Chondrocyte (in vitro differentiated cells): ENCODE data around the gene RASL11A. TPM values are rescaled to one million over a fixed set of nuclear protein-coding genes. Genes with fewer than 3 reads are reported as not detected.

ENCODE experiments used
- DNase-seq: peaks from one replicate; pipeline ENCODE4 v3.0.0; 2021; ENCODE audit warnings: mixed read lengths, low spot score
- H3K27ac Mint-ChIP-seq: one replicate; pipeline ENCODE4 v1.8.0; 2021; ENCODE audit warnings: mild to moderate bottlenecking, moderate library complexity, mixed read lengths; ENCODE audit not compliant: unreplicated experiment
- H3K27me3 Mint-ChIP-seq: 2 replicates; pipeline ENCODE4 v1.8.0; 2021; ENCODE audit warnings: low read depth, mixed read lengths
- H3K36me3 Mint-ChIP-seq: 2 replicates; pipeline ENCODE4 v1.8.0; 2021; ENCODE audit warnings: low read depth, mixed read lengths
- H3K4me1 Mint-ChIP-seq: 2 replicates; pipeline ENCODE4 v1.8.0; 2021; ENCODE audit warnings: low read depth, mild to moderate bottlenecking, mixed read lengths
- H3K4me3 Mint-ChIP-seq: one replicate; pipeline ENCODE4 v1.8.0; 2021; ENCODE audit warnings: mild to moderate bottlenecking, moderate library complexity, mixed read lengths; ENCODE audit not compliant: unreplicated experiment
- H3K9me3 Mint-ChIP-seq: 2 replicates; pipeline ENCODE4 v1.8.0; 2021; ENCODE audit warnings: low read depth, mixed read lengths
- CTCF ChIP-seq: fragments of 200-600 bp; sonication (generic); IDR thresholded peaks from 2 replicates; pipeline ENCODE4 v1.5.0; 2021; ENCODE audit warnings: antibody characterized with exemption, mild to moderate bottlenecking, moderate library complexity
- total RNA-seq: library from RNA; stranded (reverse); gene quantifications from 3 replicates; pipeline ENCODE4 v1.2.1, GENCODE V29; 2021

RASL11A gene
- total RNA-seq, 1 donor from 2014 or later: 3.1 TPM

DNA sequence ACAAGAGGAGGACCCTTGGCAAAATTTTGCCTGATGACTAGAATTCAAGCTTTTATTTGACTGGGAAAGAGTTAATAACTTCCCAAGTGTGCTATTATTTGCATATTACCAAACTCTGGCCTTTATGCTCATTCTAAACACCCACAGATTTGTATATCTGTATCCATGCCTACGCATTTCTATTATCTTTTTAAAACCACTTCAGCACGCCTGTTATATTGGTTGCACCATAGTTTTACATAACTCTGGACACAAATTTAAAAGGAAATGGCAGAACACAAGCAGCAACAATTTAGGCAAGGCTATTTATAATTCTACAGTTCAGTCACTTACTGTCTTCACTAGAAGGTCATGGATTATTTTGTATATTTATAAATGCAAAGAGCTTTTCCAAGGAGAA, 3.7 kb upstream of the RASL11A start:
- Mint-ChIP-seq H3K9me3 (no peaks in the 10 kb centered on the region), H3K4me1 (peaks cover 23% of the 10 kb centered on the region), H3K27ac (no peak overlapping the region), H3K4me3 (no peak overlapping the region), H3K36me3 (peaks cover 7% of the 10 kb centered on the region), H3K27me3 (no peaks in the 10 kb centered on the region)
- no peak for TF ChIP-seq CTCF
- no peak for DNase-seq

GRCh38 chr13:27267596-27267995, 3.0 kb upstream of the RASL11A start:
- Mint-ChIP-seq H3K4me3 (no peak overlapping the region), H3K27ac (no peak overlapping the region), H3K4me1 (peaks cover 27% of the 10 kb centered on the region), H3K27me3 (no peaks in the 10 kb centered on the region), H3K9me3 (no peaks in the 10 kb centered on the region), H3K36me3 (peaks cover 6% of the 10 kb centered on the region)
- no peak for TF ChIP-seq CTCF
- DNase-seq: no peak

DNA sequence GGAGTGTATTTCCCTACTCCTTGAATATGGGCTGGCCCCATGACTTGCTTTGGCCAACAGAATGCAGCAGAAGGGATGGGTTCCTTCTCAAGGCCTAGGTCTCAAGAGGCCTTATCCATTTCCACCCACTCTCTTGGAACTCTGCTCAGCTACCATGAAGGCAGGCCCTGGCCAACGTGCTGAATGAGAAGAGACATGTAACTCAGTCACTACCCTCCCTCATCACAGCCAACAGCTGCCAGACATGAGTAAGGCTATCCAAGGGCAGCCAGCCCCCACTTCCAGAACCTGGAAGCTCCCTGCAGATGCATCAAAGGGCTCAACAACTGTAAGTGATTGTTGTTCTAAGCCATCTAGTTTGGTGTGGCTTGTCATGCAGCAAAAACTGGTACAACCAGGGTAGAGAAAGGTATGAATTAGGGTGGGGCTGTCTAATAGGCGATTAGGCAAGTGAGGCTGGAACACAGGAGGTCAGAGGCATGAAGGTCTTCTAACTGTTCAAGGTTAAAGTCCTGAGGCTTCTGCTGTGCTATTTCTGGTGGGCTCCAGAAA, 1.4 kb upstream of the RASL11A start:
- peaks cover 35% of the 10 kb centered on the region for H3K4me1 Mint-ChIP-seq
- no peak overlapping the region for H3K27ac Mint-ChIP-seq
- DNase-seq: no peak
- no peaks in the 10 kb centered on the region for H3K27me3 Mint-ChIP-seq
- no peak for TF ChIP-seq CTCF
- H3K9me3 Mint-ChIP-seq: no peaks in the 10 kb centered on the region
- no peak overlapping the region for H3K4me3 Mint-ChIP-seq
- H3K36me3 Mint-ChIP-seq: peaks cover 3% of the 10 kb centered on the region

DNA sequence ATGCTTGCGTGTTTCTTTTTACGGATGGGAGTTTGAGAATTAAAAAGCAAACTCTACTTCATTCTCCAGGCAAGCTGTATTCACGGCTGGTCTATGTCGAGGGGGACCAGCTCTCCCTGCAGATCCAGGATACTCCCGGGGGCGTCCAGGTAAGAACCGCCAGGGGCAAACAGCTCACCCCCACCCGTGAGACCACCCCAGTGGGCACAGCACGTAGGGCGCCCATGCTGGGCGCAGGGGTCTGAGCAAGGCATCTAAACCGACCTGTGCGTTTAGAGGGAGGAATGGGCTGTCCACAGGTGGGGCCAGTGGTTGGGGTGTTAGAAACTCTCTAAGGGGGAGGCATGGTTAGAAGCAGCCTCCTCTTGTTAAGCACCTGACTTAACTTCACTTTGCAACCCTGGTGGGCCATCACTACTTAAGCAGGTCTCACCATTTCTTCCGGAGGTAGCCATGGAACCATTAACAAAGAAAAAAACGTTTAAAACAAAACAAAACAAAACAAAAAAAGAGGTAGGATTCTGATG, 1.0 kb downstream of the RASL11A start:
- peak overlapping the region; percentile 80 for H3K4me3 Mint-ChIP-seq
- peaks cover 5% of the 10 kb centered on the region for H3K27me3 Mint-ChIP-seq
- peaks cover 2% of the 10 kb centered on the region for H3K36me3 Mint-ChIP-seq
- H3K4me1 Mint-ChIP-seq: peaks cover 38% of the 10 kb centered on the region
- peak overlapping the region; percentile 64 for H3K27ac Mint-ChIP-seq
- H3K9me3 Mint-ChIP-seq: no peaks in the 10 kb centered on the region
- TF ChIP-seq CTCF: no peak
- DNase-seq: no peak

DNA sequence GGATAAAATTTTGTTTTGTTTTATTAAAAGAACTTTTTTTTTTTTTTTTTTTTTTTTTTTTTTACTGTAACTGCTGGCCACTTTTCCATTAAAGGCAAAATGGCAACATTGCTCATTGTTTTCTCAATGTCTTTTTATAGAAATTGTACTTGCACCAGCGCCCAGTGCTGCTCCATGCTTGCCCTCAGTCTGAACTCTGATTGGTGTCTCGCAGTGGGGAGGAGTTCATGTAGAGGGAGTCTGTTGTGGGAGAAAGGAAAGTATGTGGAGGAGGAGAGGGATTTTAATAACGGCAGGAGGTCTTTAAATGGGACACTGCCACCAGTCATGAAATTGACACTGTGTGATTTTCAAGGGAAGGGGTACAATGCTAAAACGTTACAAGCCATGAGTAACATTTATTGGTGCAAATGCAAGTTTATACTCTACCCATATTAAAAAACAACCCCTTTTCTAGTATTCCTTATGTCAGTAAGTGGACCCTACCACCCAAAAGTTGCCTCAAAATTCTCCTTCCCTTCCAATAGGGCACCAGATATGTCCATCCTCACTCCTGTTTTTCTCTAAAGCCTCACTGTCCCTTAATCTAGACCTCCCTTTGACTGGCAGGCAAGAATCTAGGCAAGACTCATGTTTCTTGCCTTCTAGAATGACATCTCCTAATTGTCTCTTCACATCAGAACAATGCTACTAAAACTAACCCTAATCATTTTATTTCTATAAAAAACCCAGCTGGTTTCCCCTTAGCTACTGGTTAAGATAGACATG, 3.2 kb downstream of the RASL11A start:
- H3K27me3 Mint-ChIP-seq: peaks cover 7% of the 10 kb centered on the region
- no peak for DNase-seq

More for the DNA sequence above, 3.2 kb downstream of the RASL11A start:
- no peak for TF ChIP-seq CTCF
- Mint-ChIP-seq H3K36me3 (peaks cover 2% of the 10 kb centered on the region), H3K9me3 (no peaks in the 10 kb centered on the region), H3K27ac (peak overlapping the region; percentile 20), H3K4me3 (no peak overlapping the region), H3K4me1 (peaks cover 38% of the 10 kb centered on the region)
